ENCODE results near the gene ITGB7. TPM values are rescaled to one million over a fixed set of nuclear protein-coding genes. Genes with fewer than 3 reads are reported as not detected.

ITGB7 gene
- total and polyA plus RNA-seq, 9 of the 15 experiments (the other 6 are each of a cell fraction or from before 2014, with no cell fraction given): 0.06 to 2.0 (median 0.67) TPM

- TF ChIP-seq HMG20B (CRISPR knock-in tag; IDR thresholded peaks at IDR 0.05) (no peak), ZBTB17 (CRISPR knock-in tag; IDR thresholded peaks at IDR 0.05) (no peak)
- TF ChIP-seq, protein P1, sequence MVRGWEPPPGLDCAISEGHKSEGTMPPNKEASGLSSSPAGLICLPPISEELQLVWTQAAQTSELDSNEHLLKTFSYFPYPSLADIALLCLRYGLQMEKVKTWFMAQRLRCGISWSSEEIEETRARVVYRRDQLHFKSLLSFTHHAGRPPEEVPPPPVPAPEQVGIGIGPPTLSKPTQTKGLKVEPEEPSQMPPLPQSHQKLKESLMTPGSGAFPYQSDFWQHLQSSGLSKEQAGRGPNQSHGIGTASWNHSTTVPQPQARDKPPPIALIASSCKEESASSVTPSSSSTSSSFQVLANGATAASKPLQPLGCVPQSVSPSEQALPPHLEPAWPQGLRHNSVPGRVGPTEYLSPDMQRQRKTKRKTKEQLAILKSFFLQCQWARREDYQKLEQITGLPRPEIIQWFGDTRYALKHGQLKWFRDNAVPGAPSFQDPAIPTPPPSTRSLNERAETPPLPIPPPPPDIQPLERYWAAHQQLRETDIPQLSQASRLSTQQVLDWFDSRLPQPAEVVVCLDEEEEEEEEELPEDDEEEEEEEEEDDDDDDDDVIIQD (CRISPR knock-in tag; IDR thresholded peaks at IDR 0.05): no peak
- TF ChIP-seq, protein P2, sequence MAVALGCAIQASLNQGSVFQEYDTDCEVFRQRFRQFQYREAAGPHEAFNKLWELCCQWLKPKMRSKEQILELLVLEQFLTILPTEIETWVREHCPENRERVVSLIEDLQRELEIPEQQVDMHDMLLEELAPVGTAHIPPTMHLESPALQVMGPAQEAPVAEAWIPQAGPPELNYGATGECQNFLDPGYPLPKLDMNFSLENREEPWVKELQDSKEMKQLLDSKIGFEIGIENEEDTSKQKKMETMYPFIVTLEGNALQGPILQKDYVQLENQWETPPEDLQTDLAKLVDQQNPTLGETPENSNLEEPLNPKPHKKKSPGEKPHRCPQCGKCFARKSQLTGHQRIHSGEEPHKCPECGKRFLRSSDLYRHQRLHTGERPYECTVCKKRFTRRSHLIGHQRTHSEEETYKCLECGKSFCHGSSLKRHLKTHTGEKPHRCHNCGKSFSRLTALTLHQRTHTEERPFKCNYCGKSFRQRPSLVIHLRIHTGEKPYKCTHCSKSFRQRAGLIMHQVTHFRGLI (CRISPR knock-in tag; IDR thresholded peaks at IDR 0.05): no peak
These were observed 5.4 kb downstream of the ITGB7 start (continued) for GRCh38 chr12:53201639-53202038.

DNA sequence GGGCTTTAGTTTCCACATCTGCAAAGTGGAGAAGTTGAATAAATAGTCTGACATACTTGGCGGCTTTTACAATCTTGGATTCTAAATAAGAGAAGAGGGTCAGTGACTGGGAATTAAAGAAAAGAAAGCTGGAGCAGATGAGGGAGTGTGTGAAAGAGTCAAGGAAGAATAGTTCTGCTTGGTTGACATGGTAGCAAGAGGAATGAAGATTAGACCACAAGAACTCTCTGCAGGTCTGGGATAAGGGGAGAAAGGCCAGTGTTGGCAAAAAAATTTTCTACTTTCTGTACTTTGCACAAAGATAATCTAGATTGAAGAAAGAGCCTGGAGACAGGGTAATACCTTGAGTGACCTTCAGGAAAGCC is 5.9 kb downstream of the ITGB7 start:
- peak overlapping the region; percentile 47 for H3K4me2 ChIP-seq (ENCODE audit: insufficient read depth, low read length)
- no peak for TF ChIP-seq KLF13 (tag; IDR thresholded peaks at IDR 0.05; ENCODE audit: borderline replicate concordance, low read depth)
- peak; percentile 85 for TF ChIP-seq TEAD4 (IDR thresholded peaks at IDR 0.05; ENCODE audit: low read length)
- no peak for TF ChIP-seq TEAD4 (CRISPR knock-in tag; IDR thresholded peaks at IDR 0.05; ENCODE audit: borderline replicate concordance)
- TF ChIP-seq, protein P3, sequence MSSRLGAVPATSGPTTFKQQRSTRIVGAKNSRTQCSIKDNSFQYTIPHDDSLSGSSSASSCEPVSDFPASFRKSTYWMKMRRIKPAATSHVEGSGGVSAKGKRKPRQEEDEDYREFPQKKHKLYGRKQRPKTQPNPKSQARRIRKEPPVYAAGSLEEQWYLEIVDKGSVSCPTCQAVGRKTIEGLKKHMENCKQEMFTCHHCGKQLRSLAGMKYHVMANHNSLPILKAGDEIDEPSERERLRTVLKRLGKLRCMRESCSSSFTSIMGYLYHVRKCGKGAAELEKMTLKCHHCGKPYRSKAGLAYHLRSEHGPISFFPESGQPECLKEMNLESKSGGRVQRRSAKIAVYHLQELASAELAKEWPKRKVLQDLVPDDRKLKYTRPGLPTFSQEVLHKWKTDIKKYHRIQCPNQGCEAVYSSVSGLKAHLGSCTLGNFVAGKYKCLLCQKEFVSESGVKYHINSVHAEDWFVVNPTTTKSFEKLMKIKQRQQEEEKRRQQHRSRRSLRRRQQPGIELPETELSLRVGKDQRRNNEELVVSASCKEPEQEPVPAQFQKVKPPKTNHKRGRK (tag; IDR thresholded peaks at IDR 0.05): no peak
- TF ChIP-seq, protein P4, sequence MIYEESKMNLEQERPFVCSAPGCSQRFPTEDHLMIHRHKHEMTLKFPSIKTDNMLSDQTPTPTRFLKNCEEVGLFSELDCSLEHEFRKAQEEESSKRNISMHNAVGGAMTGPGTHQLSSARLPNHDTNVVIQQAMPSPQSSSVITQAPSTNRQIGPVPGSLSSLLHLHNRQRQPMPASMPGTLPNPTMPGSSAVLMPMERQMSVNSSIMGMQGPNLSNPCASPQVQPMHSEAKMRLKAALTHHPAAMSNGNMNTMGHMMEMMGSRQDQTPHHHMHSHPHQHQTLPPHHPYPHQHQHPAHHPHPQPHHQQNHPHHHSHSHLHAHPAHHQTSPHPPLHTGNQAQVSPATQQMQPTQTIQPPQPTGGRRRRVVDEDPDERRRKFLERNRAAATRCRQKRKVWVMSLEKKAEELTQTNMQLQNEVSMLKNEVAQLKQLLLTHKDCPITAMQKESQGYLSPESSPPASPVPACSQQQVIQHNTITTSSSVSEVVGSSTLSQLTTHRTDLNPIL (CRISPR knock-in tag; IDR thresholded peaks at IDR 0.05): no peak
- no peak for TF ChIP-seq SNRNP70 (optimal IDR thresholded peaks at IDR 0.05; ENCODE audit: low read depth, low read length)
- no peak for TF ChIP-seq FOXK2 (conservative IDR thresholded peaks at IDR 0.05 in 1 of 2, IDR thresholded peaks at IDR 0.05 in 1 of 2; ENCODE audit: low read depth in 2 of 2)
- TF ChIP-seq, protein P5, sequence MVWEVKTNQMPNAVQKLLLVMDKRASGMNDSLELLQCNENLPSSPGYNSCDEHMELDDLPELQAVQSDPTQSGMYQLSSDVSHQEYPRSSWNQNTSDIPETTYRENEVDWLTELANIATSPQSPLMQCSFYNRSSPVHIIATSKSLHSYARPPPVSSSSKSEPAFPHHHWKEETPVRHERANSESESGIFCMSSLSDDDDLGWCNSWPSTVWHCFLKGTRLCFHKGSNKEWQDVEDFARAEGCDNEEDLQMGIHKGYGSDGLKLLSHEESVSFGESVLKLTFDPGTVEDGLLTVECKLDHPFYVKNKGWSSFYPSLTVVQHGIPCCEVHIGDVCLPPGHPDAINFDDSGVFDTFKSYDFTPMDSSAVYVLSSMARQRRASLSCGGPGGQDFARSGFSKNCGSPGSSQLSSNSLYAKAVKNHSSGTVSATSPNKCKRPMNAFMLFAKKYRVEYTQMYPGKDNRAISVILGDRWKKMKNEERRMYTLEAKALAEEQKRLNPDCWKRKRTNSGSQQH (CRISPR knock-in tag; IDR thresholded peaks at IDR 0.05): no peak
- no peak for TF ChIP-seq ZNF707 (CRISPR knock-in tag; conservative IDR thresholded peaks at IDR 0.05)

More for the DNA sequence above, 5.9 kb downstream of the ITGB7 start:
- H3K9me1 ChIP-seq (ENCODE audit: control insufficient read depth, insufficient read depth, low read length): no peaks in the 10 kb centered on the region
- no peak overlapping the region for H3K4me3 ChIP-seq
- no peaks in the 10 kb centered on the region for H4K20me1 ChIP-seq (replicated peaks; ENCODE audit: control insufficient read depth, insufficient read depth, low read length)
- ATAC-seq (peak; percentile 68), FAIRE-seq (peak; percentile 70), DNase-seq (ENCODE audit: extremely low read depth in 1 of 4, low spot score in 3 of 4) (peak in 2 of 4 experiments; percentile 65 to 66)
- POLR2A ChIA-PET: interaction anchor here (0.7 to 3.1 kb wide), 5 partner anchors 9 to 147 kb away, joined by 4 to 11 read pairs (median 4); no protein-coding TSS in a partner anchor
- H3K4me1 ChIP-seq (replicated peaks in 1 of 2; ENCODE audit: control insufficient read depth in 2 of 2, insufficient read depth in 2 of 2, low read length in 2 of 2): peaks cover 26 to 31% of the 10 kb centered on the region in 2 experiments; a peak in 4 of 5 replicates
- H3K9ac ChIP-seq (ENCODE audit: insufficient read depth in 1 of 2, low read depth in 2 of 2, low read length in 2 of 2): peak overlapping the region; percentile 38 to 74; a peak in 3 of 4 replicates
- BruUV-seq (replicated peaks): no TSS peak
- WGBS (ENCODE audit: insufficient coverage, low coverage, missing lambda C conversion rate): 0% methylated on average over 1 of the region's 1 CpG
- peak overlapping the region; percentile 66 for H2AFZ ChIP-seq (ENCODE audit: low read depth, low read length)
- CTCF ChIA-PET (ENCODE audit: low intra/inter-chr PET ratio): interaction anchor here (0.6 kb wide), 1 partner anchor 169 kb away, joined by 3 read pairs; no protein-coding TSS in a partner anchor
- H3K9me3 ChIP-seq (replicated peaks; ENCODE audit: control insufficient read depth, insufficient read depth, low read depth, low read length): no peaks in the 10 kb centered on the region
- H3K27ac ChIP-seq (ENCODE audit: extremely low read depth, low read depth, low read length): peak overlapping the region; percentile 60
- no peaks in the 10 kb centered on the region for H3K79me2 ChIP-seq (ENCODE audit: control insufficient read depth, insufficient read depth, low read length)
- intact Hi-C loops (cut with micrococcal nuclease) (no loop called here), in situ Hi-C loops (cut with MboI) (loop anchor here (10.0 kb wide), 1 partner anchor 136 kb away; no protein-coding TSS in a partner anchor)
- no peaks in the 10 kb centered on the region for H3K27me3 ChIP-seq (ENCODE audit: control insufficient read depth in 2 of 2, insufficient read depth in 2 of 2, low read length in 2 of 2)
- H3K36me3 ChIP-seq (ENCODE audit: control insufficient read depth, insufficient read depth, low read length): no peaks in the 10 kb centered on the region
